Naive thymus-derived CD8-positive, alpha-beta T cell (primary cell): Measurements from ENCODE around the gene RAB13. TPM values are rescaled to one million over a fixed set of nuclear protein-coding genes. Genes with fewer than 3 reads are reported as not detected.
"Not testable (repeated sequence)": the region's sequence is repeated elsewhere in the genome, so short reads cannot be mapped to it uniquely, and the experiment has no call there.

Source experiments
- ATAC-seq, 2 donors: fragments of 150-1000 bp; cut with Tn5 transposase in 1 of 2; sonication (Bioruptor Pico), chemical (Tn5 transposase) in 1 of 2; 1 replicate in 1 of 2; 2 replicates in 1 of 2; pipeline ENCODE4 v1.10.0; 2021; ENCODE audit warnings: mild to moderate bottlenecking in 2 of 2, moderate library complexity in 2 of 2
- POLR2A ChIA-PET: fragments of 350-600 bp; sonication (Branson Sonifier 250); formaldehyde crosslinking; loops from one replicate; lab custom pipeline; 2021; ENCODE audit warnings: antibody characterized with exemption; lab: Charles Lee
- DNase-seq, 10 donors: peaks; one replicate each; pipeline versions ENCODE4 v3.0.0 to v3.0.0-alpha.2; 2020 to 2022
- H3K27ac Mint-ChIP-seq, 10 donors: one replicate each; pipeline ENCODE4 v1.8.0; 2020 to 2022; ENCODE audit warnings: mild to moderate bottlenecking in 10 of 10, mixed read lengths in 10 of 10, moderate library complexity in 4 of 10, inconsistent platforms in 1 of 10
- H3K27me3 Mint-ChIP-seq, 5 donors: one replicate each; pipeline ENCODE4 v1.8.0; 2021 to 2022; ENCODE audit warnings: mixed read lengths in 5 of 5
- H3K36me3 Mint-ChIP-seq, 3 donors: one replicate each; pipeline ENCODE4 v1.8.0; 2020 to 2022; ENCODE audit warnings: mixed read lengths in 3 of 3, mild to moderate bottlenecking in 2 of 3, inconsistent platforms in 1 of 3
- H3K4me1 Mint-ChIP-seq, 4 donors: one replicate each; pipeline ENCODE4 v1.8.0; 2021 to 2022; ENCODE audit warnings: mixed read lengths in 4 of 4
- H3K4me3 Mint-ChIP-seq, 10 donors: one replicate each; pipeline ENCODE4 v1.8.0; 2020 to 2022; ENCODE audit warnings: mild to moderate bottlenecking in 10 of 10, mixed read lengths in 10 of 10, moderate library complexity in 6 of 10, inconsistent platforms in 1 of 10
- H3K9me3 Mint-ChIP-seq, 9 donors: one replicate each; pipeline ENCODE4 v1.8.0; 2020 to 2022; ENCODE audit warnings: mixed read lengths in 9 of 9, mild to moderate bottlenecking in 3 of 9, inconsistent platforms in 1 of 9, moderate library complexity in 1 of 9
- polyA plus RNA-seq, 3 donors: library from polyadenylated mRNA; unstranded; fragments of 300-500 nt; fragmentation: Illumina TruSeq; gene quantifications; one replicate each; pipeline ENCODE4 v1.2.3, GENCODE V29; 2021
- total RNA-seq, 8 experiments: library from RNA in 2 of 8; stranded (reverse) in 2 of 8; gene quantifications; one replicate each; pipeline ENCODE4 v1.2.3 and lab custom pipeline; 2021 to 2026

Gene RAB13
- total and polyA plus RNA-seq, 5 experiments from 2014 or later, result 0.53 to 3.1 (median 1.0) TPM

- no peak for ATAC-seq
- H3K4me1 Mint-ChIP-seq, result peaks cover 27 to 54% (median 48%) of the 10 kb centered on the region in 4 donors
- H3K9me3 Mint-ChIP-seq, result no peaks in the 10 kb centered on the region
- H3K27me3 Mint-ChIP-seq, result peaks cover 0 to 2% (median 0%) of the 10 kb centered on the region in 5 donors
- no peak for DNase-seq
- peak overlapping the region; percentile 99 to 100 (median 100) for H3K27ac Mint-ChIP-seq
- H3K36me3 Mint-ChIP-seq, result peaks cover 14 to 57% (median 32%) of the 10 kb centered on the region in 3 donors
- H3K4me3 Mint-ChIP-seq, result peak overlapping the region; percentile 90 to 100 (median 98)
- POLR2A ChIA-PET, result interaction anchor here (0.6 to 4.8 kb wide), 14 partner anchors 8 to 352 kb away, joined by 3 to 87 read pairs (median 26); partner anchors contain the start of genes CREB3L4, CRTC2, DENND4B and HAX1
Measured at GRCh38 chr1:153991806-153992205, 5.7 kb upstream of the RAB13 start.

- Mint-ChIP-seq H3K4me1 (peaks cover 32 to 60% (median 53%) of the 10 kb centered on the region in 4 donors), H3K9me3 (no peaks in the 10 kb centered on the region), H3K27me3 (peaks cover 0 to 2% (median 0%) of the 10 kb centered on the region in 5 donors), H3K27ac (peak overlapping the region; percentile 99 to 100 (median 100)), H3K4me3 (peak overlapping the region; percentile 90 to 100 (median 98)), H3K36me3 (peaks cover 14 to 51% (median 32%) of the 10 kb centered on the region in 3 donors)
- ATAC-seq (peak in 1 of 2 donors; percentile 0), DNase-seq (peak in 1 of 10 donors; percentile 29)
- POLR2A ChIA-PET, result interaction anchor here (0.6 to 4.8 kb wide), 42 partner anchors 9 to 965 kb away, joined by 3 to 87 read pairs (median 7); partner anchors contain the start of genes CREB3L4, CRTC2, DENND4B and GATAD2B
Measured at GRCh38 chr1:153991151-153991630, 5.1 kb upstream of the RAB13 start.

GRCh38 chr1:153990468-153991150 lies 4.5 kb upstream of the RAB13 start, which contains the start of gene RPS27:
TSS of gene RPS27 (plus strand) at chr1:153990762. CDS start at chr1:153990797, 35 bp downstream.
- peaks cover 0 to 2% (median 0%) of the 10 kb centered on the region in 5 donors for H3K27me3 Mint-ChIP-seq
- DNase-seq (peak; percentile 59 to 97 (median 92)), ATAC-seq (peak; percentile 82 to 86)
- POLR2A ChIA-PET, result interaction anchor here (0.5 to 4.8 kb wide), 60 partner anchors 9 to 1100 kb away, joined by 3 to 87 read pairs (median 6); partner anchors contain the start of genes ATP8B2, CHTOP, CREB3L4 and CRTC2
- H3K36me3 Mint-ChIP-seq, result peaks cover 13 to 47% (median 29%) of the 10 kb centered on the region in 3 donors
- H3K27ac Mint-ChIP-seq, result peak within 1 kb of the TSS; percentile 99 to 100 (median 100)
- no peaks in the 10 kb centered on the region for H3K9me3 Mint-ChIP-seq
- peaks cover 35 to 63% (median 58%) of the 10 kb centered on the region in 4 donors for H3K4me1 Mint-ChIP-seq
- peak within 1 kb of the TSS; percentile 90 to 100 (median 98) for H3K4me3 Mint-ChIP-seq

GRCh38 chr1:153987621-153988020 lies 1.5 kb upstream of the RAB13 start:
- Mint-ChIP-seq H3K27ac (peak overlapping the region in 6 of 10 donors; percentile 84 to 94 (median 92)), H3K4me3 (peak overlapping the region in 1 of 10 donors; percentile 74), H3K27me3 (peaks cover 0 to 4% (median 0%) of the 10 kb centered on the region in 5 donors), H3K36me3 (peaks cover 9 to 22% (median 16%) of the 10 kb centered on the region in 3 donors), H3K9me3 (no peaks in the 10 kb centered on the region), H3K4me1 (peaks cover 35 to 58% (median 49%) of the 10 kb centered on the region in 4 donors)
- DNase-seq (no peak), ATAC-seq (no peak)
- POLR2A ChIA-PET, result interaction anchor here (0.7 to 6.1 kb wide), 10 partner anchors 10 to 353 kb away, joined by 3 to 40 read pairs (median 8); partner anchors contain the start of genes CREB3L4, DENND4B, GATAD2B and JTB

- ATAC-seq (peak in 1 of 2 donors; percentile 20), DNase-seq (peak in 2 of 10 donors; percentile 26 to 43)
- peaks cover 0 to 1% (median 0%) of the 10 kb centered on the region in 5 donors for H3K27me3 Mint-ChIP-seq
- H3K36me3 Mint-ChIP-seq, result no peaks in the 10 kb centered on the region
- no peaks in the 10 kb centered on the region for H3K9me3 Mint-ChIP-seq
- POLR2A ChIA-PET, result interaction anchor here (0.9 to 6.1 kb wide), 8 partner anchors 8 to 313 kb away, joined by 3 to 40 read pairs (median 6); partner anchors contain the start of genes CRTC2, DENND4B and JTB
- H3K27ac Mint-ChIP-seq, result peak overlapping the region in 9 of 10 donors; percentile 1 to 90 (median 70)
- peak overlapping the region; percentile 62 to 90 (median 74) for H3K4me3 Mint-ChIP-seq
- H3K4me1 Mint-ChIP-seq, result peaks cover 22 to 37% (median 31%) of the 10 kb centered on the region in 4 donors
Measured at GRCh38 chr1:153985341-153985912, 712 bp downstream of the RAB13 start.

GRCh38 chr1:153984123-153984894 lies 1.8 kb downstream of the RAB13 start:
- no peaks in the 10 kb centered on the region for H3K9me3 Mint-ChIP-seq
- H3K27ac Mint-ChIP-seq, result peak overlapping the region in 6 of 10 donors; percentile 9 to 60 (median 32)
- peaks cover 0 to 1% (median 0%) of the 10 kb centered on the region in 5 donors for H3K27me3 Mint-ChIP-seq
- POLR2A ChIA-PET, result interaction anchor here (0.7 to 6.1 kb wide), 4 partner anchors 9 to 229 kb away, joined by 3 to 40 read pairs (median 10); partner anchors contain the start of gene DENND4B
- no peak for ATAC-seq
- H3K4me1 Mint-ChIP-seq, result peaks cover 19 to 31% (median 24%) of the 10 kb centered on the region in 4 donors
- no peaks in the 10 kb centered on the region for H3K36me3 Mint-ChIP-seq
- peak overlapping the region in 3 of 10 donors; percentile 22 to 42 (median 24) for H3K4me3 Mint-ChIP-seq
- DNase-seq, result no peak

GRCh38 chr1:153981735-153982134 lies 4.4 kb downstream of the RAB13 start:
- ATAC-seq, H3K27me3 Mint-ChIP-seq, H3K36me3 Mint-ChIP-seq, H3K4me3 Mint-ChIP-seq, DNase-seq, H3K9me3 Mint-ChIP-seq, H3K27ac Mint-ChIP-seq: not testable (repeated sequence)
- peaks cover 20 to 40% (median 37%) of the 10 kb centered on the region in 4 donors for H3K4me1 Mint-ChIP-seq
- POLR2A ChIA-PET, result interaction anchor here (0.9 to 1.2 kb wide), 2 partner anchors 9 to 35 kb away, joined by 3 read pairs; partner anchors contain the start of genes DENND4B and RPS27

GRCh38 chr1:153979091-153979490 lies 7.0 kb downstream of the RAB13 start:
- not testable (repeated sequence) for ATAC-seq
- H3K27ac Mint-ChIP-seq, result peak overlapping the region in 3 of 10 donors; percentile 91 to 95 (median 92)
- H3K4me3 Mint-ChIP-seq, result peak overlapping the region; percentile 65 to 98 (median 94)

GRCh38 chr1:153978274-153978909 lies 7.7 kb downstream of the RAB13 start:
- H3K4me1 Mint-ChIP-seq, result peaks cover 11 to 42% (median 37%) of the 10 kb centered on the region in 4 donors
- POLR2A ChIA-PET, result interaction anchor here (1.0 to 5.6 kb wide), 12 partner anchors 8 to 344 kb away, joined by 3 to 143 read pairs (median 19); partner anchors contain the start of genes CHTOP, CREB3L4, CRTC2 and DENND4B
- no peak for DNase-seq
- no peaks in the 10 kb centered on the region for H3K27me3 Mint-ChIP-seq
- no peak for ATAC-seq
- no peaks in the 10 kb centered on the region for H3K9me3 Mint-ChIP-seq
- peaks cover 0 to 32% (median 0%) of the 10 kb centered on the region in 3 donors for H3K36me3 Mint-ChIP-seq
- peak overlapping the region in 9 of 10 donors; percentile 91 to 98 (median 95) for H3K27ac Mint-ChIP-seq
- H3K4me3 Mint-ChIP-seq, result peak overlapping the region; percentile 91 to 98 (median 97)

More at GRCh38 chr1:153979091-153979490, 7.0 kb downstream of the RAB13 start:
- H3K9me3 Mint-ChIP-seq, DNase-seq, H3K27me3 Mint-ChIP-seq: not testable (repeated sequence)
- H3K4me1 Mint-ChIP-seq, result peaks cover 11 to 42% (median 36%) of the 10 kb centered on the region in 4 donors
- POLR2A ChIA-PET, result interaction anchor here (0.5 to 5.6 kb wide), 5 partner anchors 12 to 252 kb away, joined by 3 to 143 read pairs (median 32); partner anchors contain the start of genes CREB3L4, GATAD2B, RPS27 and SLC39A1
- H3K36me3 Mint-ChIP-seq, result peaks cover 0 to 25% (median 0%) of the 10 kb centered on the region in 3 donors
